ENCODE results near the gene EGFR. TPM values are rescaled to one million over a fixed set of nuclear protein-coding genes. Genes with fewer than 3 reads are reported as not detected.
A peak's percentile ranks its signal among the peaks of the same experiment; 100 is the strongest.

EGFR gene
- 62.7 TPM for total RNA-seq
- long read RNA-seq, full-length matches to known transcripts, result 6 of 69 reads
- long read RNA-seq, partial matches to known transcripts, result 8 of 69 reads
- long read RNA-seq, other reads (novel, unspliced or antisense), result 55 of 69 reads

DNA sequence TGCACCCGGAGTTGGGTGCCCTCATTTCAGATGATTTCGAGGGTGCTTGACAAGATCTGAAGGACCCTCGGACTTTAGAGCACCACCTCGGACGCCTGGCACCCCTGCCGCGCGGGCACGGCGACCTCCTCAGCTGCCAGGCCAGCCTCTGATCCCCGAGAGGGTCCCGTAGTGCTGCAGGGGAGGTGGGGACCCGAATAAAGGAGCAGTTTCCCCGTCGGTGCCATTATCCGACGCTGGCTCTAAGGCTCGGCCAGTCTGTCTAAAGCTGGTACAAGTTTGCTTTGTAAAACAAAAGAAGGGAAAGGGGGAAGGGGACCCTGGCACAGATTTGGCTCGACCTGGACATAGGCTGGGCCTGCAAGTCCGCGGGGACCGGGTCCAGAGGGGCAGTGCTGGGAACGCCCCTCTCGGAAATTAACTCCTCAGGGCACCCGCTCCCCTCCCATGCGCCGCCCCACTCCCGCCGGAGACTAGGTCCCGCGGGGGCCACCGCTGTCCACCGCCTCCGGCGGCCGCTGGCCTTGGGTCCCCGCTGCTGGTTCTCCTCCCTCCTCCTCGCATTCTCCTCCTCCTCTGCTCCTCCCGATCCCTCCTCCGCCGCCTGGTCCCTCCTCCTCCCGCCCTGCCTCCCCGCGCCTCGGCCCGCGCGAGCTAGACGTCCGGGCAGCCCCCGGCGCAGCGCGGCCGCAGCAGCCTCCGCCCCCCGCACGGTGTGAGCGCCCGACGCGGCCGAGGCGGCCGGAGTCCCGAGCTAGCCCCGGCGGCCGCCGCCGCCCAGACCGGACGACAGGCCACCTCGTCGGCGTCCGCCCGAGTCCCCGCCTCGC, at the start of gene EGFR:
Gene EGFR, plus strand, starts transcription at position 657 of the 830 bp plus-strand sequence. CDS start 261 bp downstream, outside the sequence.
- DNase-seq (peak; percentile 86), ATAC-seq (peak; percentile 85 to 89)
- Histone ChIP-seq H3K27me3 (ENCODE audit: low read depth) (peaks cover 8% of the 10 kb centered on the region), H3K36me3 (no peaks in the 10 kb centered on the region), H3K4me3 (peak within 1 kb of the TSS; percentile 83), H3K9me3 (no peaks in the 10 kb centered on the region), H3K4me1 (peaks cover 32% of the 10 kb centered on the region), H3K27ac (peak within 1 kb of the TSS; percentile 93)
- intact Hi-C loops (cut with DNase I), result no loop called here
- TF ChIP-seq, protein P1, sequence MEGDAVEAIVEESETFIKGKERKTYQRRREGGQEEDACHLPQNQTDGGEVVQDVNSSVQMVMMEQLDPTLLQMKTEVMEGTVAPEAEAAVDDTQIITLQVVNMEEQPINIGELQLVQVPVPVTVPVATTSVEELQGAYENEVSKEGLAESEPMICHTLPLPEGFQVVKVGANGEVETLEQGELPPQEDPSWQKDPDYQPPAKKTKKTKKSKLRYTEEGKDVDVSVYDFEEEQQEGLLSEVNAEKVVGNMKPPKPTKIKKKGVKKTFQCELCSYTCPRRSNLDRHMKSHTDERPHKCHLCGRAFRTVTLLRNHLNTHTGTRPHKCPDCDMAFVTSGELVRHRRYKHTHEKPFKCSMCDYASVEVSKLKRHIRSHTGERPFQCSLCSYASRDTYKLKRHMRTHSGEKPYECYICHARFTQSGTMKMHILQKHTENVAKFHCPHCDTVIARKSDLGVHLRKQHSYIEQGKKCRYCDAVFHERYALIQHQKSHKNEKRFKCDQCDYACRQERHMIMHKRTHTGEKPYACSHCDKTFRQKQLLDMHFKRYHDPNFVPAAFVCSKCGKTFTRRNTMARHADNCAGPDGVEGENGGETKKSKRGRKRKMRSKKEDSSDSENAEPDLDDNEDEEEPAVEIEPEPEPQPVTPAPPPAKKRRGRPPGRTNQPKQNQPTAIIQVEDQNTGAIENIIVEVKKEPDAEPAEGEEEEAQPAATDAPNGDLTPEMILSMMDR (IDR thresholded peaks at IDR 0.05), result no peak

DNA sequence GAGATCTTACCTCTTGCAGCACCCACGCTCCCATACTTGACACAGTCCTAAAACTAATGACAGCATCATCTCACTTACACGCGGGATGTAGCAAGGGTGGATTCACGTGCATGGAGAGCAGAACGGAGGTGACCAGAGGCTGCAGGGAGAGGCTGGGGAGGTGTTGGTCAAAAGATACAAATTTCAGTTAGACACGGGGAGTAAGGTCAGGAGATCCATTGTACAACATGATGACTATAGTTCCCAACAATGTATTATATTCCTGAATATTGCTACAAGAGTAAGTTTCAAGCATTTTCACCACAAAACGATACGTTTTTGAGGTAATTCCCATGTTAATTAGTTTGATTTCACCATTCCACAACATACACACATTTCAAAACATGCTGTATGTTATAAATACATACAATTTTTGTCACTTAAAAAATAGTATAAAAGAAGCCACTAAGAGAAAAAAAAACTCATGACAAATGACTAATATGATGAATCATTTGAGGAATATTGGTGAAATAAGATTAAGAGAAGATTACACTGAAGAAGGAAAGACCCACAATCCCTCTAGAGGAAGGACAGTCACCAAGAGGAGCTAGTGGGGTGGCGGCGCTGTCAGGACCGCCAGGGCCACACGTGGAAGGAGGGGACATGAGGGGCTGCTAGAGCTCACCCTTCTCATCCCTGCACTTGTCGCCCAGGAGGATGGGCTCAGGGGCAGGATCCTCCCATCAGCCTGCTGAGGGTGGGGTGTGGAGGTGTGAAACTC, 49.4 kb upstream of the EGFR start:
- no peak overlapping the region for H3K4me3 ChIP-seq
- H3K4me1 ChIP-seq, result no peaks in the 10 kb centered on the region
- TF ChIP-seq, protein P1 (IDR thresholded peaks at IDR 0.05), result no peak
- H3K36me3 ChIP-seq, result no peaks in the 10 kb centered on the region
- DNase-seq (no peak), ATAC-seq (no peak)
- intact Hi-C loops (cut with DNase I), result no loop called here
- peaks cover 7% of the 10 kb centered on the region for H3K9me3 ChIP-seq
- no peaks in the 10 kb centered on the region for H3K27me3 ChIP-seq (ENCODE audit: low read depth)
- no peak overlapping the region for H3K27ac ChIP-seq

DNA sequence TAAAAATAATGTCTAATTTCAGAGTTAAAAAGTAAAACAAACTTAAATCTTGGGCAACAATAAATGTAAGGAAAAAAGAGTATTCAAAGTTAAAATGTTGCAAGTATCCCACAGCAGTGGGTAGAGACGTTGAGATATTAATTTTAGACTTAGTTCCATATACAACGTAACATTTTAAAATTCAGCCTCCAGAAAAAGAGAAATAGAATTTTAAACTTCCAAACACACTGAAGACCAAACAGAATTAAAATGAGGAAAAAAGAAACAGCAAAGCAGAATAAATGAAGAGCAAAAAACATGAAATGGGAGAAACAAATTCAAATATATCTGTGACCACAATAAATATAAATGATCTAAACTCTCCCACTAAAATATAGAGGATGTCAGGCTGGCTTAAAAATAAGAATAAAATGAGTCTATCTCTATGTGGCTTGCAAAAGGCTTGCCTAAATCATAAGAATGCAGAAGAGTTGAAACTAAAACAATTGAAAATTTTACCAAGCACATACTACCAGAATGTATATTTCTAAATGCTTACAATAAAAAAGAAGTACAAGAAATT, 46.0 kb upstream of the EGFR start:
- intact Hi-C loops (cut with DNase I), result no loop called here
- TF ChIP-seq, protein P1 (IDR thresholded peaks at IDR 0.05), result no peak
- Histone ChIP-seq H3K4me1 (no peaks in the 10 kb centered on the region), H3K4me3 (no peak overlapping the region), H3K36me3 (no peaks in the 10 kb centered on the region), H3K9me3 (peaks cover 7% of the 10 kb centered on the region), H3K27ac (no peak overlapping the region), H3K27me3 (ENCODE audit: low read depth) (no peaks in the 10 kb centered on the region)
- ATAC-seq, result no peak
- no peak for DNase-seq

DNA sequence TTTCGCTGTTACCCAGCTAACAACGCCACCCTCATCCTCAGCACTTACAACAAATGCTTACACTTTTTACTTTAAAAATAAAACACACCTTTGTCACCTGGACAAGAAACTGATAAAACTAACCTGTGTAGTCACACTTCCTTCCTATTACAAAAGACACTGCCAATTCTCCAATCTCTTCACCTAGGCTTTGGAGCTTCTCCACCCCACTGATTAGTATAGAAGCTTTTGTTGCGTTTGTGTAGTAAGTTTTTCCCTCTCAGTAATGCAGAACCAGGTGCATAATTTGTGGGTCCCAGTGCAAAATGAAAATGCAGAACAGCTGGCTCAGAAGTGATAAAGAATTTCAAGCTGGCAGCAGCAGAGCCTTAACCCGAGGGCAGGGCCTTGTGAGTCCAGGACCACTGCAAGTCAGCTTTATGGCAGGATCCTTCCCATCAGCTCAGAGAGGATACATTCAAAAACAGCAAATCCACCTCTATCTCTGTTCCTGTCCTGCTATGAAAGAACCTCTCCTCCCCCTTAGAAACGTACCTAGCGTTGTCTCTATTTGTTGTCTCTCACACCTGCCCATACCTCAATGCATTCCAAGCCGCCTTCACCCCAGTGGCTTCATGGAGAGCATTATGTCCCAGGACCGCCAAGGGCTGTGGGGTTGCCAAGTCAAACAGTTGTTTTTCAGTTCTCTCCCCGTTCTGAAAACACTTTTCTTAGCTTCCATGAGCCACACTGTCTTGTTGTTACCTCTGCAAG, 40.3 kb upstream of the EGFR start:
- Histone ChIP-seq H3K36me3 (no peaks in the 10 kb centered on the region), H3K27me3 (ENCODE audit: low read depth) (no peaks in the 10 kb centered on the region), H3K4me3 (no peak overlapping the region), H3K9me3 (no peaks in the 10 kb centered on the region), H3K4me1 (no peaks in the 10 kb centered on the region), H3K27ac (no peak overlapping the region)
- intact Hi-C loops (cut with DNase I), result no loop called here
- DNase-seq (no peak), ATAC-seq (peak in 1 of 2 donors; percentile 58)
- TF ChIP-seq, protein P1 (IDR thresholded peaks at IDR 0.05), result no peak

DNA sequence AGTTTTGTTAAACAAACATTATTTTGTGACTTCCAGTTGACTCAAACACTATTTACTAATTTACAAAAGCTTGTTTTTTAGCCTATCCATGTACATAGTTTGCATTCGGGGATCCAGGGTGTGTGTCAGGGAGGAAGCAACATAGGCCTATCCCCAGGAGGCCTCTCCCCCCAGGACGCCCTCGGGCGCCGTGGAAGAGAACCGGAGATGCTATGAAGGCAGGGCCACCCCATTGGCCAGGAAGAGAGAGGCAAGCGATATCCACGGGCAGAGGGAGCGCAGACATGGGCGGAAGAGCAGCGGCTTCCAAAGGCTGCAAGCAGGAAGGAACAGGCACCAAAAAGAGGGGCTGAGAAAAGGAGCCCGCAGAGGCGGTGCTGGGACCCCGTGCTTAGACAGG, 38.3 kb upstream of the EGFR start:
- Histone ChIP-seq H3K27ac (no peak overlapping the region), H3K9me3 (no peaks in the 10 kb centered on the region), H3K4me1 (no peaks in the 10 kb centered on the region), H3K36me3 (no peaks in the 10 kb centered on the region), H3K4me3 (no peak overlapping the region), H3K27me3 (ENCODE audit: low read depth) (no peaks in the 10 kb centered on the region)
- no peak for DNase-seq
- TF ChIP-seq, protein P1 (IDR thresholded peaks at IDR 0.05), result no peak
- ATAC-seq, result no peak
- intact Hi-C loops (cut with DNase I), result no loop called here
